IPS DF 6.9 (cell line): ENCODE measurements around the gene BRI3.

Experiments used
- DNase-seq: peaks from one replicate; pipeline ENCODE4 v3.0.0-alpha.2; 2013; ENCODE audit warnings: low read depth, low spot score
- H3K27ac ChIP-seq: one replicate; pipeline ENCODE4 v1.5.1; 2013; ENCODE audit warnings: low read length, control low read depth
- H3K27me3 ChIP-seq: 2 replicates; pipeline ENCODE4 v1.6.1; 2013; ENCODE audit warnings: mild to moderate bottlenecking, low read length; ENCODE audit not compliant: control insufficient read depth, insufficient read depth
- H3K36me3 ChIP-seq: 2 replicates; pipeline ENCODE4 v1.6.1; 2013; ENCODE audit warnings: low read length; ENCODE audit not compliant: control insufficient read depth, insufficient read depth
- H3K4me1 ChIP-seq: 2 replicates; pipeline ENCODE4 v1.6.1; 2013; ENCODE audit warnings: low read length; ENCODE audit not compliant: control insufficient read depth, insufficient read depth
- H3K4me3 ChIP-seq: 2 replicates; pipeline ENCODE4 v1.5.1; 2013; ENCODE audit warnings: mild to moderate bottlenecking, low read length
- H3K9me3 ChIP-seq: 2 replicates; pipeline ENCODE4 v1.6.1; 2013; ENCODE audit warnings: low read length, inconsistent platforms; ENCODE audit not compliant: control insufficient read depth, insufficient read depth
- whole genome bisulfite sequencing: extraction: QIAGEN DNeasy Blood & Tissue Kit; methylation state at CpG from one replicate; pipeline ENCODE4 v1.1.7; 2013; ENCODE audit warnings: mixed read lengths, missing lambda C conversion rate; ENCODE audit not compliant: insufficient read length, insufficient coverage; 5-methylcytosine and 5-hydroxymethylcytosine counted together

BRI3 gene

DNA sequence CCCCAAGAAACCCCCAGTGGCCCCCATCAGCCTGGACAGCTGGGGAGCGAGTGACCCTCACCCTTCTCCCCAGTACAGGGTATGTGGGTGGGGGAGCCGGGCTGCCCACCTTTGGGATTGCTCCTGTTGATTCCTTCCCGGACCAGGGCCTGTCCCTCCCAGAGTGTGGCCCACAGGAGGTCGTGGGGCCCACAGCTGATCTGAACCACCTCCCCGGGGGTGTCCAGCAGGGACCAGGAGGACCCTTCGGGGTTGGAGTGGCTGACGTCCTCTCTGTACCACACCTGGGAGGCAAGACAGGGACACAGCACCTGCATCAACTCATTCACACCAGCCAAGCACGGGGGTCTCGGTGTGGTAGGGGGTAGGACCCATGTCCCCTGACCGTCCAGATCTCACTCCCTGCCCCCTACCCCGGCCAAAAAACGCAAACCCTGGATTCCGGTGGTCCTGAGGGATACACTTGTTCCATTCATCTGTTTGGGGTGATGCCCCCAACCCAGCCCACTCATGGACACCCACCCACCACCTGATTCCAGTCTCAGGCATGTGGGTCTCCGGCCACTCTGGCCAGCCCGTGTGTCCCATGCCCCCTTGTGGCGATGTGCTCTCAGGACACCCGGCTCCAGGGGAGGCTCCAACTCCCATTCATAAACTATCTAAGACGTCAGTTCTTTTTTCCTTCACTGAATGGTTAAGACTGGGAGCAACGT lies 40.4 kb upstream of the BRI3 start:
- no peaks in the 10 kb centered on the region for H3K4me1 ChIP-seq
- H3K27me3 ChIP-seq, result no peaks in the 10 kb centered on the region
- peaks cover 5% of the 10 kb centered on the region; the same call in 1 of the 2 replicates for H3K36me3 ChIP-seq
- no CpG with 5 or more reads among the region's 19 CpGs for WGBS
- H3K27ac ChIP-seq, result no peak overlapping the region
- no peak for DNase-seq
- H3K4me3 ChIP-seq, result no peak overlapping the region
- no peaks in the 10 kb centered on the region for H3K9me3 ChIP-seq

DNA sequence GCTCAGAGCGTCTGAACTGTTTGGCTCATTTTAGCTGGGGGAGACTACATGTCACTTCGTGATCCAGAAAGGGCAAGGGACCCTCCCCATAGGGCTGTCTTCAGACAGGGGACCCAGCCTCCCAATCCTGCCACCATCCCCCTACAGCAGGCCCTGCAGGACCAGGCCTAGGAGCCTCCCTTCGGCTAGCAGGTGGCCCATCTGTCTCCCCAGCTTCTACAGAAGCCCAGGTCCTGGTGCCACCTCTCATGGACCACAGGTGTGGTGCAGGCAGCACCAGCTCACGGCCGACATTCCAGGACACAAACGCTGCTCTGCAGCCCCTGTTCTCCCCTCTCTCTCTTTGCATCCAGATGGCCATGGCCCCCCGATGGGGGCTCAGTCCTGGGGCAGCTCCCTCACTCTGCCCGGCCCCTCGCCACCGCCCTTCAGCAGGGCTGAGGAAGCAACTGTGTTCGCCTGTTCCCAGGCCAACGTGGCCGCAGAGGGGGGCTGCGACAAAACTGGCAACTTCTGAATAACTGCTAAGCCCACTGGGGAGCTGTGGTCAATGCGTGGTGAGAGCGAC lies 39.7 kb upstream of the BRI3 start:
- Histone ChIP-seq H3K27ac (no peak overlapping the region), H3K4me1 (no peaks in the 10 kb centered on the region), H3K27me3 (no peaks in the 10 kb centered on the region), H3K4me3 (no peak overlapping the region), H3K36me3 (peaks cover 5% of the 10 kb centered on the region; the same call in 1 of the 2 replicates), H3K9me3 (no peaks in the 10 kb centered on the region)
- WGBS, result no CpG with 5 or more reads among the region's 16 CpGs
- no peak for DNase-seq

DNA sequence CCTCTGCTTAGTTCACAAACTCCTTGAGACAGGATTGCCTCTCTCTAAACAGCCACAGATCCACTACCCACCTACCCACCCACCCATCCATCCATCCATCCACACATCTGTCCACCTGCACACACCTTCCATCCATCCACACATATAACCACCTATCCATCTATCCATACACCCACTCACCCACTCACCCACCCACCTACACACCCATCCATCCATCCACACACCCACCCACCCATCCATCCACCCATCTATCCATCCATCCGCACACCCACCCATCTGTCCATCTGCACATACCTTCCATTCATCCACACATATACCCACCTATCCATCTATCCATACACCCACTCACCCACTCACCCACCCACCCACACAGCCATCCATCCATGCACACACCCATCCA lies 39.1 kb upstream of the BRI3 start:
- Histone ChIP-seq H3K9me3 (no peaks in the 10 kb centered on the region), H3K27me3 (no peaks in the 10 kb centered on the region), H3K4me1 (no peaks in the 10 kb centered on the region), H3K27ac (no peak overlapping the region), H3K4me3 (no peak overlapping the region), H3K36me3 (peaks cover 5% of the 10 kb centered on the region; the same call in 1 of the 2 replicates)
- DNase-seq, result no peak
- WGBS, result no CpG with 5 or more reads among the region's 1 CpG

DNA sequence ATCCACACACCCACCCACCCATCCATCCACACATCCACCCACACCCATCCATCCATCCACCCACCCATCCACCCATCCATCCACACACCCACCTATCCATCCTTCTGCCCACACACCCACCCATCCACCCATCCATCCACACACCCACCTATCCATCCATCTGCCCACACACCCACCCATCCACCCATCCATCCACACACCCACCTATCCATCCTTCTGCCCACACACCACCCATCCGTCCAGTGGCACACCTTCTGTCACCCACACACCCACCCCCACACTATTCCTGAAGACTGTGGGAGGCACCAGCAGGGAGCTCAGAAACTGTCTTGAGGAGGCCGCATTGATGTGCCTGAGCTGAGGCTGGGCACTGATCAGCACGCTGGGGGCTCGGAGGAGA lies 38.6 kb upstream of the BRI3 start:
- no peaks in the 10 kb centered on the region for H3K9me3 ChIP-seq
- H3K27me3 ChIP-seq, result no peaks in the 10 kb centered on the region
- DNase-seq, result no peak
- no peak overlapping the region for H3K4me3 ChIP-seq
- peaks cover 5% of the 10 kb centered on the region; the same call in 1 of the 2 replicates for H3K36me3 ChIP-seq
- no CpG with 5 or more reads among the region's 4 CpGs for WGBS
- no peak overlapping the region for H3K27ac ChIP-seq
- no peaks in the 10 kb centered on the region for H3K4me1 ChIP-seq

DNA sequence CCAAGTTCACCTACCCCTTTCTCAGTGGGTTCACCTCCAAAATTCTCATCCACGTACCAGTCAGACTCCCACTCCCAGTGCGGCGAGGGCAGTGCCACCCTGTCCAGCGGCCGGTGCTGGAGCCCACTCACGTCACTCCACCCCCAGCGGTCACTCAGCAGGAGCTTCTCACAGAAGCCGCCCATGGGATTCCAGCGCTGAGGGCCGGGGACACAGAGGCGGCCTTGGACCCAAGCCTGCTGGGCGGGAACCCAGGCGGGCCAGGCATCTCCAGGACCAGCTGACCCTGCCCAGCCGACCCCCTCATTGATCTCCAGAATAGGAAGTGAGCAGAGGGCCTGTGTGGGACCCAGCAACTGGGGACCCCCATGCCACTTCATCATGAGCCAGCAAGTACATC lies 36.6 kb upstream of the BRI3 start:
- no peak overlapping the region for H3K27ac ChIP-seq
- H3K27me3 ChIP-seq, result no peaks in the 10 kb centered on the region
- no CpG with 5 or more reads among the region's 14 CpGs for WGBS
- no peak overlapping the region for H3K4me3 ChIP-seq
- no peaks in the 10 kb centered on the region for H3K36me3 ChIP-seq
- H3K9me3 ChIP-seq, result no peaks in the 10 kb centered on the region
- H3K4me1 ChIP-seq, result no peaks in the 10 kb centered on the region
- DNase-seq, result no peak

DNA sequence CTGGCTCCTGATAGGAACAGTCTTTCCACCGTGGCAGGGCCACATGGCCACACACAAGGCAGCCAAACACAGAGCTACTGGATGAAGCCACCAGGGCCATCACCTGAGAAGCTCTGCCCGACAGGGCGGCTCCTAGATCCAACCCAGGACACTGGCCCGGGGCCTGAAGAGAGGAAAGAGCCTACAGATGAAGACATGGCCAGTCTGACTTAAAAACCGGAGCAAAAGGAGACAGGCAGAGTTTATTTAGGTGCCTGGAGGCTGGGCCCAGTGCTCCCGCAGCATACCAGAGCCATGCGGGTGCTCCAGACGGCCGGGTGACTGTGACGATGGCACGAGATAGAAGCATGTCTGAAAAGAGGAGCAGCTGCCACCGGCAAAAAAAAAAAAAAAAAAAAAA lies 33.3 kb upstream of the BRI3 start:
- Histone ChIP-seq H3K4me3 (no peak overlapping the region), H3K27ac (no peak overlapping the region), H3K36me3 (no peaks in the 10 kb centered on the region), H3K27me3 (no peaks in the 10 kb centered on the region), H3K9me3 (no peaks in the 10 kb centered on the region; the same call in 1 of the 2 replicates), H3K4me1 (peaks cover 3% of the 10 kb centered on the region; the same call in 1 of the 2 replicates)
- DNase-seq, result no peak
- no CpG with 5 or more reads among the region's 12 CpGs for WGBS

DNA sequence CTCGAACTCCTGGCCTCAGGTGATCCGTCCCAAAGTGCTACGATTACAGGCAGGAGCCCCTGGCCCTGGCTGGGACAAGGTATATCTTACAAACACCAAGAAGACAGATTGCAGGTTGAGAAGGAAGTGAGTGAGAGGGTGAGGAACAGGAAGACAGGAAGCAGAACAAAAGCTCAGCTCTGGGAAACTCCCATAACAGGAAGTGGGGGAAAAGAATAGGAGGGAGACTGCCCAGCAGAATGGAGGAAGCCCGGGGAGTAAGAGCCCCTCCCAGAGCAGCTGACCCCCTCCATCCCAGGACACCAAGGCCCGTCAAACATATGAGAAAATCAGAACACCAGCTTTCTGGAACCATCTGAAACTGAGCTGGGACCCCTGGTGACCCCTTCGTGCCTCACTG lies 32.4 kb upstream of the BRI3 start:
- peaks cover 3% of the 10 kb centered on the region; the same call in 1 of the 2 replicates for H3K4me1 ChIP-seq
- H3K4me3 ChIP-seq, result no peak overlapping the region
- no peaks in the 10 kb centered on the region for H3K36me3 ChIP-seq
- H3K9me3 ChIP-seq, result no peaks in the 10 kb centered on the region; the same call in 1 of the 2 replicates
- DNase-seq, result no peak
- no peaks in the 10 kb centered on the region for H3K27me3 ChIP-seq
- WGBS, result no CpG with 5 or more reads among the region's 6 CpGs
- no peak overlapping the region for H3K27ac ChIP-seq

DNA sequence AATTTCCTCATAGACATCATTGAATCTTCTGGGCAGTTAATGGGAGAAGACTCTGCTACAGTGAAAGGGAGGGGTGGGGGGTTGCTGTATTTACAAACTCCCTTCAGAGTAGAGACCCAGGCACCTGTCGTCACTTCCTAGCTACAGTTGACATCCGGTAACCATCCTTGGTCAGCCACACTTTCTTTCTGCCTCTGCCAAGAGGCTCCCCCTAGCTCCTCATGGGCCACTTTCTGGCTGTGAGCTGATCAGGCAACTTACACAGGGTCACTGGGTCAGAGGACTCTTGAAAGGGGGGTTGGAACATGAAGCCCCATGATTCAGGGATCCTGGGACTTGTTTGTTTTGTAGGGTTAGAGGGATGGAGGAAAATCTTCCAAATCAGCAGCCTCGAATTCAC lies 30.7 kb upstream of the BRI3 start:
- H3K36me3 ChIP-seq, result no peaks in the 10 kb centered on the region
- no peaks in the 10 kb centered on the region for H3K27me3 ChIP-seq
- H3K27ac ChIP-seq, result no peak overlapping the region
- H3K4me3 ChIP-seq, result no peak overlapping the region
- WGBS, result no CpG with 5 or more reads among the region's 3 CpGs
- H3K4me1 ChIP-seq, result peaks cover 3% of the 10 kb centered on the region; the same call in 1 of the 2 replicates
- H3K9me3 ChIP-seq, result no peaks in the 10 kb centered on the region; the same call in 1 of the 2 replicates
- DNase-seq, result no peak

DNA sequence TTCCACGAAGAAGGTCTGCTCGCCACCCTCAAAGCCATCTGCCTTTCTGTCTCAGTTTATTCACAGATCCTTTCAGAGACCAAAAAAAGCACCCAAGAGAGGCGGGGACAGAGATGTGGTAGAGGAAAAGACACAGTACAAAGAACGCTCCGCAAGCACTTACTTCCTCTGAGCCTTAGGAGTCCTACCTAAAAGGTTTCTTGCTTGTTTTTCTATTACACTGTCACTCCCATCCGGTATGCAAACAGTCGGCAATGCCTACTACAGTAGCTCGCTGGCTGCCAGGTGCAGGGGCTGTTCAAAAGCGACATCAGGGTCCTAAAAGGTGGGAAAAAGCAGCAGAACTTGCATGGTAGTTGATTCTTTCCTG lies 30.3 kb upstream of the BRI3 start:
- Histone ChIP-seq H3K4me3 (peak overlapping the region; percentile 90), H3K36me3 (no peaks in the 10 kb centered on the region), H3K4me1 (peaks cover 3% of the 10 kb centered on the region; the same call in 1 of the 2 replicates), H3K27me3 (no peaks in the 10 kb centered on the region), H3K9me3 (no peaks in the 10 kb centered on the region; the same call in 1 of the 2 replicates), H3K27ac (no peak overlapping the region)
- no peak for DNase-seq
- WGBS, result no CpG with 5 or more reads among the region's 9 CpGs

DNA sequence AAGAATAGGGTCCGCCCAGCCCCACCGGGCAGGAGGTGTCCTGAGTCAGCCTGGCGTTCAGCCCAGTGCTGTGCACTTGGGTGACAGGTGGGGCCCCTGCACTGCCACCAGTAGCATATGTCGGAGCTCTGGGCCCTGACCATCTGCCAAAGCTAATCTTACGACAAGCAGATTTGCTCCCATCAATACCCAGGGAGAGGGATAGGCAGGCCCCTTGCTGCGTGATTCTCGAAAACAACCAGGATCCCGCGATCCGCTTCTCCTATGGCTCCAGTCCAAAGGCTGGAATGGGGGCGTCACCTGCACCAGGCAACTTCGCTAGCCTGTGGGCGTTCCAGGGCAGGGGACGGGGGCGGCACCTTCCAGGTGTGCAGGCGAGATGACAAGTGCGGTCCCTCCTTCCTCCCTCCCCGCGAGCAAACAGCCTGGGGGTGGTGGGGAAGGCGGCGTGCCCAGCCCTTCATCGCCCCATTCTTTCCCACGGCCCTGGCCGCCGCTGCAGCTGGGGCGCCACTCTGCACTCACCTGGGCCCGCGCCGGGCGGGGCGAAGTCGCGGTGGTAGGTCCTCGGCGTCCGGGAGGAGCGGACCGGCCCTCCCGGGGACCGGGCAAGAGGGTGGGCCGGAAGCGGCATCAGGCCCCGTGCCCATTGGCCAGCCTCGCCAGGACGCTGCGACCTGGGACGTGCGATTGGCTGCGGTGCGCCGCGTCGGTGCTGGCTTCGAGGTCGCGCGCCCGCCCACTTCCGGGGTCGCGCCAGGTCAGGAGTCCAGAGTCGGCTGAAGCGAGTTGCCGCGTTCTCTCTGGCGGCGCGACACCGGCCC lies 29.7 kb upstream of the BRI3 start, which contains the start of gene TECPR1:
Gene TECPR1 (minus strand): TSS at position 632 of the 824 bp plus-strand sequence. CDS start 6,086 bp downstream, outside the sequence.
- Histone ChIP-seq H3K4me1 (peaks cover 3% of the 10 kb centered on the region; the same call in 1 of the 2 replicates), H3K27ac (no peak within 1 kb of the TSS), H3K27me3 (no peaks in the 10 kb centered on the region), H3K4me3 (peak within 1 kb of the TSS; percentile 90), H3K9me3 (no peaks in the 10 kb centered on the region; the same call in 1 of the 2 replicates), H3K36me3 (no peaks in the 10 kb centered on the region)
- peak; percentile 92 for DNase-seq
- no CpG with 5 or more reads among the region's 69 CpGs for WGBS
